Measurements from ENCODE around the gene HCST.
A peak's percentile ranks its signal among the peaks of the same experiment; 100 is the strongest.
"Not testable (repeated sequence)": the region's sequence is repeated elsewhere in the genome, so short reads cannot be mapped to it uniquely, and the experiment has no call there.

HCST gene

DNA sequence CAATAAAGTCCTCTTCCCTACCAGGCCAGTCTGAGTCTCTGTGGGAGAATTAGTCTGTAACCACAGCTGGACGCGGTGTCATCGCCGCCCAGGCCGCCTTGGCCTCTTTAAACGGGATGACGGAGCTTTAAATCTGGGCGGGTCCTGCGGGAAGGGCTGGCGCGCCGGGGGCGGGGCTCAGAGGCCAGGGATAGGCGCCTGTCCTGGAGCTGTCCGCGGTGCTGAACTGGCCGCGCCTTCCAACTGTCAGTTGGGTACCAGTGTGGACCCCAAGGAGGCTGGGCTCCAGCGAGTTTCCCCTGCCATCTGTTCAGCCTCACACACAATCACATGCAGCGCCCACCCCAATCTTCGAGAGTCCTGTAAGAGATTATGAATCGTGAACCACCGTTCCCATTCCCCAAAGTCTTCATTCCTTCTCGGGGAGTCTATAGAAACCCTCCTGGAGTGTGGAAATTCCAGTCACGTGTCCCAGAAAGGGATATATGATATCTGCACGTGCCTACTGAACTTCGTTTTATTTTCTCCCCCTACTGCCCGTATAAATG lies 22.5 kb upstream of the HCST start:
- peak; percentile 62 to 80 for DNase-seq (ENCODE audit: low read depth in 2 of 2)

DNA sequence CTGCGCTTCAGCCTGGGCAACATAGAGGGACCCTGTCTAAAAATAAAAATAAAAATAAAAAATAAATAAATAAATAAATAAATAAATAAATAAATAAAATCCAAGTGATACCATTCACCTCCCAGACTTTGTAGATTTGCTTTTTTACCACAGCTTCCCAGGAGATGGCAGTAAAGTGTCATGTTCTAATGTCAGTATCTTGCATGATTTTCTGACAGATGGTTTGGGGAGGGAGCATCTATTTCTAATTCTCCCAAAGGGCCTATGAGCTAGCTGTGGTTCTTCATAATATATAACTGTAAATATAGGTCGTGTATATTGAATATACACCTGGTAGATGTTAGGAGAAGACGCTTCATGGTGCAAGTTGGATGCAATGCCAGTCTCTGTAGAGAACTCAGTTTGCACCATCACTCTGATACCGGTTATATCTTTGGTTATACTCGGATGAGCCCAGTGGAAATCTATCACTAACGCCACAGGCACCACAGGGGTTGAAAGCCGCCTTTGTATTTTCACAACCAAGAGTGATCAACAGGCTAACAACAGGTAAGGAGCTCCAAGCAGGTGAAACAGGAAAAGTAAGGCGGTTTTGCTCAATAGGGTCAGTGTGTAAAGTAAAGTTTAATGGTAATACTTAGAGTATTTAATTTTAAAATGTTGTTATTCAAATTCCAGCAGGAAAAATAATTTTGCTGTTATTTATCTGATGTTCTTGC lies 20.1 kb upstream of the HCST start:
- DNase-seq (ENCODE audit: low read depth in 2 of 2) = no peak

DNA sequence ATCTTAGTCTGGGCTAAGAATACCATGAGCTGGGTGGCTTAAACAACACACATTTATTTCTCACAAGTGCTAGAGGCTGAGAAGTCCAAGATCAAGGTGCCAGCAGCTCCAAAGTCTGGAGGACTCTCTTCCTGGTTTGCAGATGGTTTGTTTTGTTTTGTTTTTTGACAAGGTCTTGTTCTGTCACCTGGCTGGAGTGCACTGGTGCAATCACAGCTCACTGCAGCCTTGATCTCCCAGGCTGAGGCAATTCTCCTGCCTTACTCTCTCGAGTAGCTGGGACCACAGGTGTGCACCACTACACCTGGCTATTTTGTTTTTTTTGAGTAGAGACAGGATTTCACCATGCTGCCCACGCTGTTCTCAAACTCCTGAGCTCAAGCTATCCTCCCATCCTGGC lies 18.4 kb upstream of the HCST start:
- DNase-seq (ENCODE audit: low read depth in 2 of 2) = no peak

DNA sequence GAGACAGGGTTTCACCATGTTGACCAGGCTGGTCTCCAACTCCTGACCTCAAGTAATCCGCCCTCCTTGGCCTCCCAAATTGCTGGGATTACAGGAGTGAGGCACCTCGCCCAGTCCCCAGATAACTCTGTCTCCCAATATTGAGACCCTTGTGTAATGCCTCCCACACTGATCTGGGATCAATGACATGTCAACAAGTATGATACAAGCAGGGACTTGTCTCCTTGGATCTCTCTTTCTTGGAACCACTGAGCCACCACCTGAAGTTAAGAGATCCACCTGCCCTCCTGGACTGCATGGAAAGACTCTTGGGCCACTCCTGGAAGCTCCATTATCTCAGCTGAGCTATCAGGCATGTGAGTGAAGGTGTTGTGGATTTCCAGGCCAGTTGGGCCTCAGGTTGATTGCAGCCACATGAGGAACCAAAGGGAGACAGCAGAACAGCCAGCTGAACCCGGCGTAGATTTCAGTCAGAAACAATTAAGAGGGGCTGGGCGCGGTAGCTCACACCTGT lies 17.0 kb upstream of the HCST start:
- DNase-seq (ENCODE audit: low read depth in 2 of 2) = no peak

DNA sequence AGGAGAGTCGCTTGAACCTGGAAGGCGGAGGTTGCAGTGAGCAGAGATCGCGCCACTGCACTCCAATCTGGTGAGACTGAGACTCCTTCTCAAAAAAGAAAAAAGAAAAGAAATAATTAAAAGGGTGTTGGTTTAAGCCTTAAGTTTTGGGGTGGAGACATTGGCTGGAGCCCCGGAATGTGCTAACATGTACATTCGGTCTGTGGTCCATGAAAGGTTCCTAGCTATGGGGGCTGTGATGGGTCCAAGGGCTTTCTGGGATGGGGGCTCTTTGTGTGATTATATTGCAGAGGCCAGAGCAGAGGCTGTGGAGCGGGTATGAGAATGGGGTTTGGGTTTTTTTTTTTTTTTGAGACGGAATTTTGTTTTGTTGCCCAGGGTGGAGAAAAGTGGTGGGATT lies 16.4 kb upstream of the HCST start:
- no peak for DNase-seq (ENCODE audit: low read depth in 2 of 2)

DNA sequence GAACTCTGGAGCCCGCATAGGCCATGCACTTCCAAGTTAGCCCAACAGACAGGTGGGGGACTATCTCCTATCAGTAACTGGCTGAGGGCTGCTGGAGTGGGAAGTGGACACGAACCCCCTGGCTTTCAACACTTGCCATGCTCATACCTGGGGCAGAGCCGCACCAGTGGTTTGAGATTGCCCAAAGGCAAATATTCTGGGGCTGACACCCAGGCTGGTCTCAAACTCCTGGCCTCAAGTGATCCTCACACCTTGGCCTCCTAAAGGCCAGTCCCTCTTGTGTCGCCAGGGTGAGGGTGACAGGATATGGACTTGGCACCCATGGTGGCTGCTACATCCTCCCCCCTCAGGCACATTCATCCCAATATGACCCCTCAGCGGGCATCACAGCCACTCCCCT lies 15.1 kb upstream of the HCST start:
- no peak for DNase-seq (ENCODE audit: low read depth in 2 of 2)

DNA sequence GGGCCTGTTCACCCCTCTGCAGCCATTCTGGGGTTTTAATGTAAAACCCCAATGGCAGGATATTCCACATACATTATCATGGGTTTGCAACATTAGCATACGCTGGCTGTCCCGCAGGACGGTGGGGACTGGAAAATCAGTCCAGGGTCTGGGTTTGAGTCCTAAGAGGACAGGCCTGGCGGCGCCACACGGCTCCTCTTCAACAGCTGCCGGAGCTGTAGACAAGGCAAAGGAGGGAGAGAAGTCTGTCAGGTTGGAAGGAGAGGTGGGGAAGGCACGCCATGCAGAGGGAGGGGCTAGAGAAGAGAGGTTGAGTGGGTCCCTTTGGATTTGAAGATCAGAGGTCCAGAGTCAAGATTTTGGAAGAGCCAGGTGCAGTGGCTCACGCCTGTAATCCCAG lies 13.9 kb upstream of the HCST start:
- no peak for DNase-seq (ENCODE audit: low read depth in 2 of 2)

DNA sequence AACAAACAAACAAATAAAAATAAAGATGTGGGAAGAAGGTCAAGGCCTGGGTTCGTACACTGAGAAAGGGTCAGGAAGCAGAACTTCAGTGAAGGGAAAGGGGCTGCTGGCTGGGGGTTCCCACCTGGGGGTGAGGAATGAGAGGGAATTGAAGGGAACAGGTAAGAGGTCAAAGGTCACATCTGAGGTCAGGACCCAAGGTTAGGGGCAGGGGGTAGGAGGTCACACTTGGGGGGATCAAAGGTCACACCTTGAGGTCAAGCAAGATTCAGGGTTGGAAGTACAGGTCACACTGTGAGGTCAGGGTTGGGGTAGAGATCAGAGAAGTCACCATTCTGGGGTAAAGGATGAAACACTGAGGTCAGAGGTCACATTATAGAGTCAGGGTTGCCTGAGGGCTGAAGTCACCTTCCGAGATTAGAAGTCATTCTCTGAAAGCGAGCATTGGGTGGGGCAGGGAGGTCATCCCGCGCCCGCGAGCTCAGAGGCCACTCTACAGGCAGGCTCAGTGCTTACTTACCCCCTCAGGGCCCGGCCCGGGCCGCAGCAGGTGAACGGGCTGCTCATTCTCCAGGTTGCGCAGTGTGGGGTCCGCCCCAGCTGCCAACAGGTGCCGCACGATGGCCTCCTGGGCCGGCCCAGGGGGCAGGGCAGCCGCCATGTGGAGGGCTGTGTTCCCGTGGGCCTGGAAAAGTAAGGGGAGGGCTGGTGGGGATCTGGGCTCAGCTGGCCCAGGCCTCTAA lies 12.8 kb upstream of the HCST start:
- no peak for DNase-seq (ENCODE audit: low read depth in 2 of 2)

DNA sequence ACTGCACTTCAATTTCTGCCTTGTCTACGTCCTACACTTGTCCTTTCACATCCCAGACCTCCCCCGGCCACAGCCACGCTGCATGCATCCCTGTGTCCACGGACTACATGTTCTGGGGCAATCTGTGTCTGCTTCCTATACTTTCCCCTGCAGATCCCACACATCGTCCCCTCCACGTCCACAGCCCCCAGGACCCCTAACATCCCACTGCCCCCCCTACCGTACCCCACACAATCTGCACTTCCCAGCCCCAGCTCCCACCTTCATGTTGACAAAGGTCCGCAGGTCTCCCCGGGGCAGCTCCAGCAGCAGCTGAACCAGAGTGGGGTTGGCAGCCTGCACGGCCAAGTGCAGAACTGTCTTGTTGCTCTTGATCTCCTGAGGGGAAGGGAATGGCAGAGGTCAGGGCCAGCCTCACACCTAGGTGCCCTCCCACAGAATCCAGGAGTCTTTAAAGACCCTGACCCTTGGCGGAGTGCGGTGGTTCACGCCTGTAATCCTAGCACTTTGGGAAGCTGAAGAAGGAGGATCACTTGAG lies 12.1 kb upstream of the HCST start:
- DNase-seq (ENCODE audit: low read depth in 2 of 2) = no peak

DNA sequence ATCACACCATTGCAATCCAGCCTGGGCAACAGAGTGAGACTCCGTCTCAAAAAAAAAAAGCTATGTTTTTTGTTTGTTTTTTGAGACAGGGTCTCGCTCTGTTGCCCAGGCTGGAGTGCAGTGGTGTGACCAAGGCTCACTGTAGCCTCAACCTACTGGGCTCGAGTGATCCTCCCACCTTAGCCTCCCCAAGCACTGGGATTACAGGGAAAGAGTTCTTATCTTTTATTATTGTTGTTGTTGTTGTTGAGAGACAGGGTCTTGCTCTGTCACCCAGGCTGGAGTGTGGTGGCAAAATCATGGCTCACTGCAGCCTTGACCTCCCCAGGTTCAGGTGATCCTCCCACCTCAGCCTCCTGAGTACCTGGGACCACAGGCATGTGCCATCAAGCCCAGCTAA lies 10.5 kb upstream of the HCST start:
- DNase-seq (ENCODE audit: low read depth in 2 of 2) = not testable (repeated sequence)

DNA sequence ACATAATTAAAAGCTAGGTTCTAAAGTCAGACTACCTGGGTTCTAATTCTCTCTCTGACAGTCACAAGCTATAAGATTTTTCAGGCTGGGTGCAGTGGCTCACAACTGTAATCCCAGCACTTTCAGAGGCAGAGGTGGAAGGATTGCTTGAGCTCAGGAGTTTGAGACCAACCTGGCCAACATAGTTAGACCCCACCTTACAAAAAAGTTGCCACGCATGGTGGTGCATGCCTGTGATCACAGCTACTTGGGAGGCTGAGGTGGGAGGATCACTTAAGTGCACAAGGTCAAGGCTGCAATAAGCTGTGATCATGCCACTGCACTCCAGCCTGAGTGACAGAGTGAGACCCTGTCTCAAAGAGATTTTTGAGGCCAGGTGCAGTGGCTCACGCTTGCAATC lies 8.0 kb upstream of the HCST start:
- DNase-seq (ENCODE audit: low read depth in 2 of 2) = no peak

DNA sequence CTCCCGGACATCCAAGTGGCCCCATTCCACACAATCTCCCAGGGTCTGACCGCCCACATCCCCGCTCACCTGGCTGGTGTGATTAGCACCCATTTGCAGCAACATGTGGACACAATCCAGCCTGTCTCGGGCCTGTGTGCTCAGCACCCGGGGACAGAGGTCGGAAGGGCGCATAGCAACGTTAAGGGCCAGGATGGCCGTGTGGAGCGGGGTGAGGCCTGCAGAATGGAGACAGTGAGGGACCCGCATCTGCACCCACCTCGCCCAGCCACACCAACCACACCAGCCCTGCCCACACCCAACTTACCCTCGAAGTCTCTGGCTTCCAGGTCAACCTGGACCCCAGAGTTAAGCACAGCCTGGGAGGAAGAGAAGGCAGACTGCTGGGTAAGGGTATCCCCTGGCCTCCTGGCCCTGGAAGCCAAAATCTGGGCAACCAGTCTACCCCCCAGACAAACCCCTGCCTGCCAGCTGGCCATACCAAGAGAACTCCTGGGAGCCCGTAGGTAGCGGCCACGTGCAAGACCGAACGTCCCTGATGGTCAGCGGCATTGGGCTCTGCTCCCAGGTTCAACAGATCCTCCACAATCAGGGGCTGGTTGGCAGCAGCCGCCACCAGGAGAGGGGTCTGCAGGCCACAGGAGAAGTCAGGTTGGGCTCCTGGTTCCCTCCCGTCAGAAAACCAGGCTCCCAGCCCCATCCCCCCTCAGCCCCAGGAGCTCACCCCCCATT lies 6.3 kb upstream of the HCST start:
- DNase-seq (ENCODE audit: low read depth in 2 of 2) = no peak

DNA sequence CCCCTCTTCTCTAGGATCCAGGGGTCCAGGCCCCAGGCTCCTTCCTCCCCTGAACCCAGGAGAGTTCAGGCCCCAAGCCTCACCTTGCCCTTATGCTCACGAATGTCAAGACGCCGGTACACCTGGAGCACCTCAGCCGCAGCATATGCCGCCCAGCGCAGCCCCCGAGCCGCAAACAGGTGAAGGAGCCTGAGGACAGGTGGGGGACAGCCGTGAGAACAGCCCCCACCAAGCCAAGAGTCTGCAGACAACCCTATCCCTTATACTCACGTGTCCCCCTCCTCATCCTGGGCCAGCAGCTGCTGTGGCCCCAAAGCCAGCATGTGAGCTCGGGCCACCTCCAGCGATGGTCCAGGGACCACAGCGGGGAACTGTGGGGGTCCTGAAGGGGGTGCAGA lies 5.7 kb upstream of the HCST start:
- no peak for DNase-seq (ENCODE audit: low read depth in 2 of 2)

DNA sequence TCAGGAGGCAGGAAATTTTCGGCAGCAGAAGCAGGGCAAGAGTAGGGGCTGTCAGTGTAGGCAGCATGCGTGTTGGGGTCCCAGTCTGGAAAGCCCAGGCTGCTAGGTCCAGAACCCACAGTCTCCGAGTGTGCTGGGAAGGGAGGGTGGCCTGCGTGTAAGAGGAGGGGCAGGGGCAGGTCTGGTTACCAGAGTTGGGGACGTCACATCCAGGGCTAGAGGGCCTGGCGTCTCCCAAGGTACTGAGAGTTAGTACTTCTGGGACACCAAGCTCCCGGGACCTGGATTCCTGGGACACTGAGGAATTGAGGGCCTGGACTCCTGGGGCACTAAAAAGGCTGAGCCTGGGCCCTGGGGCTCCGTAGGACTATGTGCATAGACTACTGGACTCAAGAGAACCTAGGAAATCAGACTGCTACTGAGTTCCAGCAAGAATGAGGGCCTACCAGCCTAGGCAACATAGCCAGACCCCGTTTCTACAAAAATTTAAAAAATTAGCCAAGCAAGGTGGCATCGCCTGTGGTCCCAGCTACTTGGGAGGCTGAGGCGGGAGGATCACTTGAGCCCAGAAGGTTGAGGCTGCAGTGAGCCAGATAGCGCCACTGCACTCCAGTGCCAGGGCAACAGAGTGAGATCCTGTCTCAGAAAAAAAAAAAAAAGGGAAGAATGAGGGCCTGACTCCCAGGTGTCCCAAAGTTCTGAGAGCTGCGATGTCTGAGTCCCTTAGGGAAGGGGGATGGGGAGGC lies 4.5 kb upstream of the HCST start:
- DNase-seq (ENCODE audit: low read depth in 2 of 2) = no peak

DNA sequence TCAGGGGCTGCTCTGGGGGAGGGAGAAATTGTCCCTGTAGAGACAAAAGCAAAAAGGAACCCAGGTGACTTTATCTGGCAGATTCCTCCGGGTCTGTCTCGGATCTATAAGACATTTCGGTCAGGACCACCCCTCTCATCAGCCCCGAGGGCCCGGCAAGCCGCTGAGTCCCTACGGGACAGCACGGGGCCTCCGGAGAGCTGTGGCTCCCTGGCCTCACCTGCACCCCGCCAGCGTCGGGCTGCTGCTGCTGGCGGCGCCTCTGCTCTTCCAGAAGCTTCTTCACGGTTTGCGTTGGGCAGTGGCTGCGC lies 3.9 kb upstream of the HCST start:
- DNase-seq (ENCODE audit: low read depth in 2 of 2) = no peak

DNA sequence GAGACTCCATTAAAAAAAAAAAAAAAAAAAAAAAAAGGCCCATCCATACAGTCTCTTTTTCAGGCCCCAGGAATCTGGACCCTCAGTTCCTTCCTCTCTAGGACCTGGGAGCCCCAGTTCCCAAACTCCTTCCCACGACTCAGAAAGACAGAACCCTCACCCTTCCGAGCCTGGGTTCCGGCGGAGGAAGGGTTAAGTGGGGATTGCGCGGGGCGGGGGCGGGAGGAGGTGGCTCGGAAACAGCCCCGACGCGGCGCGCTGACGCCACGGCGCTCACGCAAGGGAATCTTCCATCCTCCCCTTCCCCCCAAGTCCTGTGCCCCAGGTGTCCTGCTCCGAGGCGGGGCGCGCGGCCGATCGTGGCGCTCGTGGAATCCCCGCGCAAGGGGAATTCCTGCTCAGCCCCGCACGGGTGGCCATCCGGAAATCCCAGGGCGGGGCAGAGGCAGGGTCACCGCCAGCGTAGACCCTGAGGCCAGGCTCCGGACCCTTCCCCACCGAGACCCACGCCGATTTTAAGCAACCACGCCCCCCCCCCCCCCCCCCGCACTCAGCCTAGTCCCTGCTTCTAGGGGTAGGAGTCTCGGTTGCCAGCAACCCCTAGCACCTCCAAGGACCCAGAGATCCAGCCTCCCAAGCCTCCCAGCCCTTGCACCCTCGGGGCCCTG lies 2.6 kb upstream of the HCST start:
- DNase-seq (ENCODE audit: low read depth in 2 of 2) = peak; percentile 79 to 80

DNA sequence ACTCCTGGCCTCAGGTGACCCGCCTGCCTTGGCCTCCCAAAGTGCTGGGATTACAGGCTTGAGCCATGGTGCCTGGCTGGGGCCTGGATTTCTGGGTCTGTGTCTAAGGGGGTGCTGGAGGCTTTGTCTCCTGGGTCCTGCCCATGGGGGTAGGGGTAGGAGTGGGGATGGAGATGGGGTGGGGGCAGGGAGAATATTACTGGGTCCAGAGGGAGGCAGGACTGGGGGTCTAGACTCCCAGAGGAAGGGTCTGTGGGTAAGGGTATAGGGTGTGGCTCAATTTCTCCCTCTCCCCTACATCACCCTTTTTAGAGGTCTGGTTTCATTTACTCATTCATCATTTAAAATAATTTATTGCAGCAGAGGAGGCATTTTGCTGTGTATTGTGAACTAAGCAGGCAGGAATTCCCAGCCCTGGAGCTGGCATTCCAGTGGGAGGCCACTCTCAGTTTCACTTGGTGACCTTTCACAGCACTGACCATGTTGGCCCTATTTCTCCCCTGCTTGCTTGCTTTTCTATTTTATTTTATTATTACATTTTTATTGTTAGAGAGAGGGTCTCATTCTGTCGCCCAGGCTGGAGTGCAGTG lies 1.2 kb upstream of the HCST start:
- DNase-seq (ENCODE audit: low read depth in 2 of 2) = no peak

DNA sequence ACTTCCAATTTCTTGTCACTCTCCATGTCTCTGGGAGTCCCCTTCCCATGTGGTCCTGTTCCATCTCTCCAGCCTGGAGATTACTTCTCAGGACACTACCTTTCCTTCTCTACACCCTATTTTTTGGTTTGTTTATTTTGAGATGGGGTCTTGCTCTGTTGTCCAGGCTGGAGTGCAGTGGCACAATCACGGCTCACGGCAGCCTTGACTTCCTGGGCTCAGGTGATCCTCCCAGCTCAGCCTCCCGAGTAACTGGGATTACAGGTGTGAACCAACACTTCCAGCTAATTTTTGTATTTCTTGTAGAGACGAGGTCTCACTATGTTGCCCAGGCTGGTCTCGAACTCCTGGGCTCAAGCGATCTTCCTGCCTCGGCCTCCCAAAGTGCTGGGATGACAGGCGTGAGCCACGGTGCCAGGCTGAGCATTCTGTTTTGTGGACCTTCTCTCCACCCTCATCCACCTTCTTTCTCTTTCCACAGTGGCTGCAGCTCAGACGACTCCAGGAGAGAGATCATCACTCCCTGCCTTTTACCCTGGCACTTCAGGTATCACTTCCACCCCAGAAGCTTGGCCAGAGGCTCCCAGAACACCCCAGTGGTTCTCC lies 644 bp downstream of the HCST start:
- no peak for DNase-seq (ENCODE audit: low read depth in 2 of 2)

DNA sequence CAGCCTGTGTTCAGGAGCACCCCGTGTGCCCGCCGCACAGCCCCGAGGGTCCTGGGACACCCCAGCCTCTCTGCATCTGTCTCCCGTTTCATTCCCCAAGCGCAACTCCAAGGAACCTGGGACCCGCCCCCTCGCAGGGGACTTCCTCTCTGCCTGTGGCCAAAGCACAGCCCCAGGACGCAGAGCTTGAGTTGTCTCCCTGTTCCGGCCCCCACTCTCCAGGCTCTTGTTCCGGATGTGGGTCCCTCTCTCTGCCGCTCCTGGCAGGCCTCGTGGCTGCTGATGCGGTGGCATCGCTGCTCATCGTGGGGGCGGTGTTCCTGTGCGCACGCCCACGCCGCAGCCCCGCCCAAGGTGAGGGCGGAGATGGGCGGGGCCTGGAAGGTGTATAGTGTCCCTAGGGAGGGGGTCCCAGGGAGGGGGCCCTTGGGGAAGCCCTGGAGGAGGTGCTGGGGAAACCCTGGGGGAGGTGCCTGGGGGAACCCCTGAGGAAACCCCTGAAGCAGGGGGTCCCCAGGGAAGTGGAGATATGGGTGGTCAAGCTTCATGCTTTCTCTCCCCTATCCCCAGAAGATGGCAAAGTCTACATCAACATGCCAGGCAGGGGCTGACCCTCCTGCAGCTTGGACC lies 1.3 kb downstream of the HCST start:
- DNase-seq (ENCODE audit: low read depth in 2 of 2) = peak; percentile 74 to 80
